Esophagus muscularis mucosa (tissue), 3 donors: Measurements from ENCODE around the gene DTNA.

Source experiments
- CTCF ChIP-seq, 3 experiments: fragments of 200-600 bp in 2 of 3; fragments of 450-650 bp in 1 of 3; sonication (generic) in 2 of 3; IDR thresholded peaks; one replicate each; pipeline ENCODE4 v1.5.1; 2017 to 2019; ENCODE audit warnings: antibody characterized with exemption in 3 of 3, mild to moderate bottlenecking in 2 of 3, moderate library complexity in 1 of 3
- POLR2A ChIP-seq: fragments of 450-650 bp; IDR thresholded peaks from one replicate; pipeline ENCODE4 v1.6.1; 2017; ENCODE audit warnings: antibody characterized with exemption, moderate library complexity, mild to moderate bottlenecking, low read depth

GRCh38 chr18:34837769-34838272 is 127.7 kb downstream of the DTNA start:
- TF ChIP-seq CTCF (IDR thresholded peaks at IDR 0.05) = no peak
- no peak for TF ChIP-seq POLR2A
